Chondrocyte (in vitro differentiated cells): ENCODE data around the gene TNIP1. TPM values are rescaled to one million over a fixed set of nuclear protein-coding genes. Genes with fewer than 3 reads are reported as not detected.
A peak's percentile ranks its signal among the peaks of the same experiment; 100 is the strongest.

ENCODE experiments used
- DNase-seq: peaks from one replicate; pipeline ENCODE4 v3.0.0; 2021; ENCODE audit warnings: mixed read lengths, low spot score
- H3K27ac Mint-ChIP-seq: one replicate; pipeline ENCODE4 v1.8.0; 2021; ENCODE audit warnings: mild to moderate bottlenecking, moderate library complexity, mixed read lengths; ENCODE audit not compliant: unreplicated experiment
- H3K27me3 Mint-ChIP-seq: 2 replicates; pipeline ENCODE4 v1.8.0; 2021; ENCODE audit warnings: low read depth, mixed read lengths
- H3K36me3 Mint-ChIP-seq: 2 replicates; pipeline ENCODE4 v1.8.0; 2021; ENCODE audit warnings: low read depth, mixed read lengths
- H3K4me1 Mint-ChIP-seq: 2 replicates; pipeline ENCODE4 v1.8.0; 2021; ENCODE audit warnings: low read depth, mild to moderate bottlenecking, mixed read lengths
- H3K4me3 Mint-ChIP-seq: one replicate; pipeline ENCODE4 v1.8.0; 2021; ENCODE audit warnings: mild to moderate bottlenecking, moderate library complexity, mixed read lengths; ENCODE audit not compliant: unreplicated experiment
- H3K9me3 Mint-ChIP-seq: 2 replicates; pipeline ENCODE4 v1.8.0; 2021; ENCODE audit warnings: low read depth, mixed read lengths
- CTCF ChIP-seq: fragments of 200-600 bp; sonication (generic); IDR thresholded peaks from 2 replicates; pipeline ENCODE4 v1.5.0; 2021; ENCODE audit warnings: antibody characterized with exemption, mild to moderate bottlenecking, moderate library complexity
- total RNA-seq: library from RNA; stranded (reverse); gene quantifications from 3 replicates; pipeline ENCODE4 v1.2.1, GENCODE V29; 2021

TNIP1 gene
- total RNA-seq, 1 donor from 2014 or later: 75.6 TPM

- DNase-seq: no peak
- Mint-ChIP-seq H3K4me1 (peaks cover 42% of the 10 kb centered on the region), H3K4me3 (no peak overlapping the region), H3K27ac (no peak overlapping the region), H3K36me3 (peaks cover 30% of the 10 kb centered on the region), H3K27me3 (no peaks in the 10 kb centered on the region), H3K9me3 (no peaks in the 10 kb centered on the region)
- TF ChIP-seq CTCF: no peak
These were observed 21.8 kb downstream of the TNIP1 start for GRCh38 chr5:151058891-151059489.

GRCh38 chr5:151058301-151058700, 22.5 kb downstream of the TNIP1 start:
- Mint-ChIP-seq H3K9me3 (no peaks in the 10 kb centered on the region), H3K27ac (no peak overlapping the region), H3K27me3 (no peaks in the 10 kb centered on the region), H3K4me3 (no peak overlapping the region), H3K36me3 (peaks cover 30% of the 10 kb centered on the region), H3K4me1 (peaks cover 35% of the 10 kb centered on the region)
- peak; percentile 10 for TF ChIP-seq CTCF
- no peak for DNase-seq

- H3K27me3 Mint-ChIP-seq: no peaks in the 10 kb centered on the region
- no peak overlapping the region for H3K4me3 Mint-ChIP-seq
- H3K27ac Mint-ChIP-seq: no peak overlapping the region
- peaks cover 23% of the 10 kb centered on the region for H3K4me1 Mint-ChIP-seq
- no peaks in the 10 kb centered on the region for H3K9me3 Mint-ChIP-seq
- no peak for TF ChIP-seq CTCF
- no peak for DNase-seq
- peaks cover 24% of the 10 kb centered on the region for H3K36me3 Mint-ChIP-seq
These were observed 24.2 kb downstream of the TNIP1 start for GRCh38 chr5:151056379-151057325.

- TF ChIP-seq CTCF: no peak
- Mint-ChIP-seq H3K4me3 (no peak overlapping the region), H3K36me3 (peaks cover 23% of the 10 kb centered on the region), H3K27ac (no peak overlapping the region), H3K4me1 (peaks cover 19% of the 10 kb centered on the region), H3K27me3 (no peaks in the 10 kb centered on the region), H3K9me3 (no peaks in the 10 kb centered on the region)
- no peak for DNase-seq
These were observed 25.5 kb downstream of the TNIP1 start for GRCh38 chr5:151055336-151055735.

GRCh38 chr5:151054709-151055108, 26.1 kb downstream of the TNIP1 start:
- H3K27ac Mint-ChIP-seq: no peak overlapping the region

More at GRCh38 chr5:151054709-151055108, 26.1 kb downstream of the TNIP1 start:
- Mint-ChIP-seq H3K9me3 (no peaks in the 10 kb centered on the region), H3K36me3 (peaks cover 23% of the 10 kb centered on the region), H3K4me3 (no peak overlapping the region), H3K4me1 (peaks cover 13% of the 10 kb centered on the region), H3K27me3 (no peaks in the 10 kb centered on the region)
- TF ChIP-seq CTCF: no peak
- no peak for DNase-seq
